HG03378 (cell line): ENCODE measurements around the gene CBFB.
A peak's percentile ranks its signal among the peaks of the same experiment; 100 is the strongest.

Source experiments
- ATAC-seq: cut with Tn5 transposase; IDR thresholded peaks from one replicate; pipeline ENCODE4 v1.9.1; 2021; ENCODE audit warnings: mild to moderate bottlenecking, moderate library complexity; ENCODE audit not compliant: unreplicated experiment

Gene CBFB

DNA sequence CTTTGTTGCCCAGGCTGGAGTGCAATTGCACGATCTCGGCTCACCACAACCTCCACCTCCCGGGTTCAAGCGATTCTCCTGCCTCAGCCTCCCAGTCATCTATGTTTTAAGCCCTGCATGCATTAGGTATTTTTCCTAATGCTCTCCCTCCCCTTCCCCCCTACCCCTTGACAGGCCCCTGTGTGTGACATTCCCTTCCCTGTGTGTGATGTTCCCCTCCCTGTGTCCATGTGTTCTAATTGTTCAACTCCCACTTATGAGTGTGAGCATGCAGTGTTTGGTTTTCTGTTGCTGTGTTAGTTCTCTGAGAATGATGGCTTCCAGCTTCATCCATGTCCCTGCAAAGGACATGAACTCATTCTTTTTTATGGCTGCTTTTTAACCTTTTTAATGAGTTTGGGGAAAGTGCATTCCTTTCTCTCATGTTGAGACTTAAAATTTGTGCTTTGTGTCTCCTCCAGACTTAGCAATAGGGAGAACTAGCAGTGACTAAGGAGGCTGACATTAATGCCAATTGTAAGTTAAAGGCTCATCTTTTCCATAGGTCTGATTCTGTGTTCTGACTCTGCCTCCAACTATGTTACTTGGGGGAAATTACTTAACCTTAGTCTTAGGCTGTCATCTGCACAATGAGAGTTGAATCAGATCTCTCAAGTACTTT lies 63.1 kb downstream of the CBFB start:
- ATAC-seq: no peak

DNA sequence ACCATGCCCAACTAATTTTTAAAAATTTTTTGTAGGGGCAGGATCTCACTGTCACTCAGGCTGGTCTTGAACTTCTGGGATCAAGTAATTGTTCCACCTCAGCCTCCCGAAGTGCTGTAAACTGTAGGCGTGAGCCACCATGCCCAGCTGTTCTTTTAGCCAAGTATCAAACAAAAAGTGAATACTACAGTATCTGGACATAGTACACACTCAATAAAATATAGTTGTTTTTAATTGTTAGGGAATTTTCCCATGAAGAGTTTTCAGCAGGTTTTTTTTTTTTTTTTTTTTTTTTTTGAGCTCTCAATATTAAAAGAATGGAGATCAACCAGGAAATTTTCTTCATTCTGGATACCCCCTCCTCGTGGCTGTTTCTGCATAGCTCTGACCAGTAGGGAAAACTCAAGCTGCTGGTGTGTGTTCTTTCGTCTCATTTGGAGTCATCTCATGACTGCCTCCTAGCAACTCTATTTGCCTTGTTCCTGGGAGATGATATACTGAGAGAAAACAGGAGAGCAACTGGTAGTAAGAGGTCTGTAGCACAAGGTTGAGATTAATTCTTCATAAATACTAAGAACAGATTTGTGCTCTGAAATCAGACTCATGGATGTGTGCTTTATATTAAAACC lies 64.3 kb downstream of the CBFB start:
- no peak for ATAC-seq

- no peak for ATAC-seq
Observed at GRCh38 chr16:67098599-67098998, 69.7 kb downstream of the CBFB start.

DNA sequence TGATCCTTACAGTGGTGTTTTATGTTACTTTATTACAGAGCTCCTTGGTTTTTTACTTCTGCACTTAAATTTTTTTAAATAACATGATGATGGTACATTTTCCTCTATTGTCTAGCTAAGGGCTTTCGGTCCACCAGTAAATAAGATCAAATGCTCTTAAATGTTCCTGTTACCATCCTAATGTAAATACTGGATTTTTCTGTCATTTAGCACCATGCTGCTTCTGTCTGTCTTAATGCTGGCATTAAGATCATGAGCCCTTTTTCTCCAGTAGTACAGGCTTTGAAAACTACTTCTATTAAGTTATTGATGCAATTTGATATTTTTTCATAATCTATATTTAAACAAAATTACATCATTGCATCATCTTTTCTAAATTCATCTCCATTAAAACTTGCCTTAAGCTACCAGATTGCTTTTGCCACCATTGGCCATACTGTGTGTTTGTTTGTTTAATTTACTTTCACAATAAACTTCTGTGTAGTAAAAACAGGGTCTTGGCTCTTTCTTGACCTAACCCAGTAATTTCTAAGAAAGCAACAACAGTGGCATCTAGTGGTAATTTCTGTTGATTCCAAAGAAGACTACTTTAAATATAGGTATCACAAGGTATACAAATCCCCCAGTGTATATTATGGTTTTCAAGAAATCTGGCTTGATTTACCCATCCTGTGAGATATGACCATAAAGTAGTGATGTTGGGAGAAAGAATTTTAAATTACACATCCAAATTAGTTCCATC lies 71.8 kb downstream of the CBFB start:
- no peak for ATAC-seq

DNA sequence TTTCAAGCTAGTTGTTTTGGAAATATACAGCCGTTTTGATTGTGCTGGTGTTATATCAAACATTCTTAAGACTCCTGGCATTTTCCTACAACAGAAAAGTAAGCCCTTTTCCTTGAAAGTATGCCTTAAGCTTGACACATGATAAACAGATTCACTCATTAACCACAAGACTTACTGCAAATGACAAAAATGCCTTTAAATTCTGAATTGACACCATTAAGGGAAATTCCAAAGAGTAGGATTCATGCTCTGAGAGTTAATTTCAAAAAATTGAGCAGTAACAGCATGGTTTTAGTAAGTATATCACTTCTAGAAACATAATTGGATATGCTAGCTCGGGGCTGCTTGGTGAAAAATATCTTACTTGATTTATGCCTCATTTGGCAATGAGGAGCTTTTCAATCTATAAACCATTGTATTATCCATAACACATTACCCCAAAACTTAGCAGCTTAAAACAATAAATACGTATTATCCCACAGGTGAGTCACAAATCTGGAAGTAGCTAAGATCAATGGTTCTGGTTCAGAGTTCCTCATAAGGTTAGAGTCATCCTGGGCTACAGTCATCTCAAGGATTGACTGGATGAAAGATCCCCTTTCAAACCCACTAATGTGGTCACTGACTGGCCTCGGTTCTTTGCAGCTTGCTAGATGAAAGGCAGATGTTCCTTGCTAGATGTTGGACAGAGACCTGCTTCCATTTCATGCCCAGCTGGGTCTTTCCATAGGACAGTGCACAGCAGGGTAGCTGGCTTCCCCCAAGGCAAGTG lies 72.5 kb downstream of the CBFB start:
- ATAC-seq: no peak

GRCh38 chr16:67104061-67104460 lies 75.1 kb downstream of the CBFB start:
- no peak for ATAC-seq

DNA sequence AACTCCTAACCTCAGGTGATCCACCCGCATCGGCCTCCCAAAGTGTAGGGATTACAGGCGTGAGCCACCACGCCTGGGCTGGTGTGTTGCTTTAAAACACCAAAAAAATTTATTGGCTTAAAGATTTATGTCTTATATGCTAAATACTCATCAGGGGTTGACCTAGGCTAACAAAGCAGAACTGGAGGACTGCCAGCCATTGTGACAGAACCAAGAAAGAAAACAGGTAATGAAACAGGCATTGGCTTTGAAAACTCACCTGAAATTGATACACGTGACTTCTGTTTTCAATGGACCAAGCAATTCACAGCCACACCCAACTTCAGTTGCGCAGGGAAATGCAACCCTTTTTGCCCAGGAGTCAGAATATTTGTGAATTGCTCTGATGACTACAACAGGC lies 75.9 kb downstream of the CBFB start:
- ATAC-seq: no peak

- no peak for ATAC-seq
Observed at GRCh38 chr16:67105246-67105645, 76.3 kb downstream of the CBFB start.

- no peak for ATAC-seq
Observed at GRCh38 chr16:67105881-67106280, 76.9 kb downstream of the CBFB start.

GRCh38 chr16:67108489-67108888 lies 79.5 kb downstream of the CBFB start:
- ATAC-seq: no peak

DNA sequence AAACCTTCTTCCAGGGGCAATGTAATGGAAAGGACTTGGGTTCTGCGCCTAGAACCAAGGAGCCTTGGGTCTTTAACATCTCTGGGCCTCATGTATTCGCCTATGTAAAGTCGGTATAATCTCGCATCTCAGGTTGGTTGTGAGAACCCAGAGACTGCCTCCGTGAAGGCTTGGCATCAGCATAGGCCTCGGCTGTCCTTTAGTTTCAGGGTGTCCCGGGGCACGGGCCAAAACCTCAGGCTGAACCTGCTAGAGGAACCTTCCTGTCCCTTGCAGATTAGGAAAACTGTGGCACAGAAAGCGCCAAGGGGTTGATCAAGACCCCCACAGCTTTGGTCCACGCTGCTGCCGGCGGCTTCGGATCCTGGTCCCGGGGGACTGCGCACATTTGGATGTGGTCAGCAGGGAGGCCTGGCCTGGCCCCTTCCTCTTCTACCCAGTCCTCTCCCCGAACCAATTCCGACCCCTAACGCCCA lies 80.0 kb downstream of the CBFB start:
- ATAC-seq: no peak

GRCh38 chr16:67109407-67110135 lies 80.6 kb downstream of the CBFB start, which contains the start of gene PHAF1:
Gene PHAF1, plus strand, starts transcription at chr16:67109941. Its CDS starts 235 bp downstream, at chr16:67110176.
- peak; percentile 61 for ATAC-seq

DNA sequence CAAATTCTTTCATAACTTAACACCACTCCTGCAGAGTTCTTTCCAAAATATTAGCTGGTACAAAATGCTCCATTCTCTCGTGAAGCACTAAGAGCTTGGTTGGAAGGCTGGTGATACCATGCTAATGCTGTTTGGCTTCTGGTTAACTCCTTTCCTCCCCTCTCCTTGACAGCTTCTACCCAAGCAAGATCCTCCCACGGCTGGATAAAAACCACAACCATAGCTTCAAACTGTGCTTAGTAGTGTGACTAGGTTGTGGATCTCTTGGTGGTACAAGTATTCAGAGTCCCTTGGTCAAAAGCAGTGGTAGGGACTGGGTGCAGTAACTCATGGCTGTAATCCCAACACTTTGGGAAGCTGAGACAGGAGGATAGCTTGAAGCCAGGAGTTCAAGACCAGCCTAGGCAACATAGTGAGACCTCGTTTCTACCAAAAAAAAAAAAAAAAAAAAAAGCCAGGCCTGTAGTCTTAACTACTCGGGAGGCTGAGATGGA lies 83.0 kb downstream of the CBFB start:
- ATAC-seq: no peak

DNA sequence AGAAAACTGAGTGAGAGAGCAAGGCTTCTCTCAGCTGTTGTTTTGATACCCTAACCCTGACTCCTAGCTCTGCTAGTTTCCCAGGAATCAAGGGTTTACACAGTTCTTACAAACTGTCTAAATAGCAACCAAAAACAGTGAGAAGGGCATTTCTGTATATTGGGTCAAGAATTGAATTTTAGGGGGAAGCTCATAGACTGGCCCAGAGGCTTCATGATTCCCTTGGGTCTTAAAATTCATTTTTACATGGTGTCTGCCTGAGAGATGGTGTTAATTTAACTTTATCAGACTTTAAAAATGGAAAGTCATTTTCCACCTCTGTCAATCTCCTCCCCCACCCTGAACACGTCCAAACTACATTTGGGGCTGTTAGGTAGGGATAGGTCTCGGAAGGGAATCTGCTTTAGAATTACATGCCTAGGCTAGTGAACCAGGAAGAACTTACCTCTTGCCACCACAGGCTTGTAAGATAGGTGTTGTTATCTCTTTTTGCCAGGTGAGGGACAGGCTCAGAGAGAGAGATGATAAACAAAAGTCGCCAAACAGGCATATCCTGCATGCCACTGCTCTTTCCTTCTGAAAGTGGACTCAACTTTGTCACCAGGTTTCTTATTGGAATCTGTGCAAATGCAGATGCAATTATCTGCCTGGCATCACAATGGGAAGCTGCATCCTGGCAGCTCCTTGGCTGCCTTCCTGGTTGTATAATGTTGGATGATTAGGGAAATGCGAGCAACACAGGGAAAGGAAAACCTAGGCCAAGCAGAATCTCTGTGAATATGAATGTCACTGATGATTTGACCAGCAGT lies 83.8 kb downstream of the CBFB start:
- no peak for ATAC-seq

GRCh38 chr16:67114793-67115192 lies 85.8 kb downstream of the CBFB start:
- ATAC-seq: no peak

GRCh38 chr16:67115639-67116038 lies 86.7 kb downstream of the CBFB start:
- ATAC-seq: no peak

DNA sequence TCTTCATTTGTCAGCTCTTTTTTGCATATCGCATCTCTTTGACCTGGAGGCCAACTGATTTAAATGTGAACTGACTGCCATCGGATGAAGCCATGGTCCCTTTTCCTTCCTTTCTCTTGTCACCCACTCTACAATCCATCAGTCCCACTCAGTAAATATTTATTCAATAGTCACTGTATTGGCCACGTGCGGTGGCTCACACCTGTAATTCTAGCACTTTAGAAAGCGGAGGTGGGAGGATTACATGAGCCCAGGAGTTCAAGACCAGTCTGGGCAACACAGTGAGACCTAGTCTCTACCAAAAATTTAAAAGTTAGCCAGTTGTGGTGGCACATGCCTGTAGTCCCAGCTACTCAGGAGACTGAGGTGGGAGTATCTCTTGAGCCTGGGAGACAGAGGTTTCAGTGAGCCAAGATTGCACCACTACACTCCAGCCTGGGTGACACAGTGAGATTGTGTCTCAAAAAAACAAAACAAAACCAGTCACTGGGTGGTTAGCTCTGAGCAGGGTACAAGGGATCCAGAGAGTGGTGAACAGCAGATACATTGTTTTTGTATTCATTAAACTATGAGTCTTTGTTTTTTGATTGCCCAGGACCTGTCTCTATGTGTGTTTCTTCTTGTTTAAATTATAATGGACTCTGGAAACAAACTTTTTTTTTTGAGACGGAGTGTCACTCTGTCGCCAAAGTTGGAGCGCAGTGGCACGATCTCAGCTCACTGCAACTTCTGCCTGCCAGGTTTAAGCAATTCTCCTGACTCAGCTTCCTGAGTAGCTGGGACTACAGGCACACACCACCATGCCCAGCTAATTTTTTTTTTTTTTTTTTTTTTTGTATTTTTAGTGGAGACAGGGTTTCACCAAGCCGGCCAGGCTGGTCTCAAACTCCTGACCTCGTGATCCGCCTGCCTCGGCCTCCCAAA lies 87.7 kb downstream of the CBFB start:
- no peak for ATAC-seq

- no peak for ATAC-seq
Observed at GRCh38 chr16:67117716-67118115, 88.8 kb downstream of the CBFB start.
